Loucy (cell line): ENCODE measurements around the gene TMEM184A.

Experiments used
- H2AFZ ChIP-seq: fragments of 200-600 bp; sonication (generic); 2 replicates; pipeline ENCODE4 v1.6.0; 2016; ENCODE audit warnings: antibody characterized with exemption, mild to moderate bottlenecking, low read length, moderate library complexity
- H3F3A ChIP-seq: fragments of 200-600 bp; 2 replicates; pipeline ENCODE4 v1.6.0; 2016; ENCODE audit warnings: antibody characterized with exemption, low read depth, mild to moderate bottlenecking
- H3K27me3 ChIP-seq: fragments of 200-600 bp; sonication (generic); 2 replicates; pipeline ENCODE4 v1.6.1; 2014; ENCODE audit warnings: low read length, mild to moderate bottlenecking; ENCODE audit not compliant: insufficient read depth, poor library complexity, severe bottlenecking
- H3K36me3 ChIP-seq: fragments of 200-600 bp; sonication (generic); 2 replicates; pipeline ENCODE4 v1.6.1; 2016; ENCODE audit warnings: low read length; ENCODE audit not compliant: insufficient read depth
- H3K4me1 ChIP-seq: fragments of 200-600 bp; sonication (generic); 2 replicates; pipeline ENCODE4 v1.5.1; 2014; ENCODE audit warnings: low read length, mild to moderate bottlenecking; ENCODE audit not compliant: insufficient read depth, poor library complexity, severe bottlenecking
- H3K4me2 ChIP-seq: fragments of 200-600 bp; sonication (generic); 2 replicates; pipeline ENCODE4 v1.6.0; 2014; ENCODE audit warnings: antibody characterized with exemption, low read length, low read depth, mild to moderate bottlenecking; ENCODE audit not compliant: poor library complexity, severe bottlenecking
- H3K4me3 ChIP-seq: fragments of 200-600 bp; sonication (generic); 2 replicates; pipeline ENCODE4 v1.5.1; 2014; ENCODE audit warnings: low read length, mild to moderate bottlenecking, mixed read lengths; ENCODE audit not compliant: poor library complexity, severe bottlenecking
- H3K79me2 ChIP-seq: fragments of 200-600 bp; sonication (generic); 2 replicates; pipeline ENCODE4 v1.6.1; 2014; ENCODE audit warnings: low read length; ENCODE audit not compliant: insufficient read depth
- H3K9ac ChIP-seq: fragments of 200-600 bp; sonication (generic); 2 replicates; pipeline ENCODE4 v1.6.0; 2014; ENCODE audit warnings: mild to moderate bottlenecking, low read depth, low read length, moderate library complexity; ENCODE audit not compliant: poor library complexity, severe bottlenecking
- H3K9me2 ChIP-seq: fragments of 200-600 bp; sonication (generic); replicated peaks from 2 replicates; pipeline ENCODE4 v1.6.1; 2016; ENCODE audit warnings: low read depth, low read length, mixed read lengths
- H3K9me3 ChIP-seq: fragments of 200-600 bp; sonication (generic); 2 replicates; pipeline ENCODE4 v1.6.1; 2014; ENCODE audit warnings: mild to moderate bottlenecking, antibody characterized with exemption, low read length, low read depth; ENCODE audit not compliant: insufficient read depth
- H4K20me1 ChIP-seq: fragments of 200-600 bp; sonication (generic); 2 replicates; pipeline ENCODE4 v1.6.0; 2014; ENCODE audit warnings: antibody characterized with exemption, low read length, mild to moderate bottlenecking; ENCODE audit not compliant: insufficient read depth, poor library complexity, severe bottlenecking
- CTCF ChIP-seq: fragments of 200-600 bp; sonication (generic); conservative IDR thresholded peaks from 2 replicates; pipeline ENCODE4 v1.5.1; 2014; ENCODE audit warnings: mild to moderate bottlenecking, antibody characterized with exemption, low read length
- EZH2phosphoT487 ChIP-seq: fragments of 200-600 bp; IDR thresholded peaks from 2 replicates; pipeline ENCODE4 v1.6.1; 2018; ENCODE audit warnings: antibody characterized with exemption, mild to moderate bottlenecking, moderate library complexity, borderline replicate concordance

TMEM184A gene

DNA sequence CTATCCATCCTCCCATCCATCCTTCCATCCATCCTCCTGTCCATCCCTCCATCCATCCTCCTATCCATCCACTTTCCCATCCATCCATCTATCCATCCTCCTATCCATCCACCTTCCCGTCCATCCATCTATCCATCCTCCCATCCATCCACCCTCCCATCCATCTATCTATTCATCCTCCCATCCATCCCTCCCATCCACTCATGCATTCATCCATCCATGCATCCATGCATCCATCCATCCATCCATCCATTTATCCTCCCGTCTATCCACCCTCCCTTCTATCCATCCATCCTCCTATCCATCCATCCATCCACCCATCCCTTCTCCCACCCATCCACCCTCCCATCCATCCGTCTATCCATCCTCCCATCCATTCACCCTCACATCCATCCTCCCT, 39.0 kb upstream of the TMEM184A start:
- H3K9ac ChIP-seq = no peak overlapping the region
- no peaks in the 10 kb centered on the region for H4K20me1 ChIP-seq
- no peaks in the 10 kb centered on the region for H3K79me2 ChIP-seq
- no peak overlapping the region for H3K4me3 ChIP-seq
- TF ChIP-seq EZH2phosphoT487 (no peak), CTCF (no peak)
- no peaks in the 10 kb centered on the region for H3K27me3 ChIP-seq
- H3K4me1 ChIP-seq = no peaks in the 10 kb centered on the region
- H3K36me3 ChIP-seq = no peaks in the 10 kb centered on the region
- H3K9me3 ChIP-seq = no peaks in the 10 kb centered on the region
- H3K4me2 ChIP-seq = no peak overlapping the region
- no peak overlapping the region for H2AFZ ChIP-seq
- no peaks in the 10 kb centered on the region for H3F3A ChIP-seq
- H3K9me2 ChIP-seq = no peaks in the 10 kb centered on the region

DNA sequence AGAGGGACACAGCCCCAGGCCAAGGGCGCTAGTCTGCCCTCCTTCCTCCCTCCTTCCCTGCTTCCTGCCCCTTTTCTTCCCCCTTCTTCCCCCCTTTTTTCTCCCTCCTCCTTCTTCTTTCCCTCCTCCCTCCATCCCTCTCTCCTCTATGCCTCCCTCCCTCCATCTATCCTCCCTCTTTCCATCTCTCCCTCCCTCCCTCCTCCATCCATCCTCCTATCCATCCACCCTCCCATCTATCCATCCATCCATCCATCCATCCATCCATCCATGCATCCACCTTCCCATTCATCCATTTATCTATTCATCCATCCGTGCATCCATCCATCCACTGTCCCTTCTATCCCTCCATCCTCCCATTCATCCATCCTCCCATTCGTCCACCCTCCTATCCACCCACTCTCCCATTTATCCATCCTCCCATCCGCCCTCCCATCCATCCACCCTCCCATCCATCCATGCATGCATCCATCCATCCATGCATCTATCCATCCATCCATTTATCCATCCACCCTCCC, 38.0 kb upstream of the TMEM184A start:
- Histone ChIP-seq H3K36me3 (no peaks in the 10 kb centered on the region), H4K20me1 (no peaks in the 10 kb centered on the region), H3K9me3 (no peaks in the 10 kb centered on the region), H3K4me1 (no peaks in the 10 kb centered on the region), H3K27me3 (no peaks in the 10 kb centered on the region), H2AFZ (no peak overlapping the region), H3F3A (no peaks in the 10 kb centered on the region), H3K9me2 (no peaks in the 10 kb centered on the region), H3K4me2 (no peak overlapping the region), H3K4me3 (no peak overlapping the region), H3K9ac (no peak overlapping the region), H3K79me2 (no peaks in the 10 kb centered on the region)
- no peak for TF ChIP-seq CTCF
- TF ChIP-seq EZH2phosphoT487 = no peak

GRCh38 chr7:1593091-1593866, 37.3 kb upstream of the TMEM184A start:
- TF ChIP-seq EZH2phosphoT487 (no peak), CTCF (peak; percentile 63; the same call in 1 of the 2 replicates)
- Histone ChIP-seq H2AFZ (no peak overlapping the region), H4K20me1 (no peaks in the 10 kb centered on the region), H3K27me3 (no peaks in the 10 kb centered on the region), H3K79me2 (no peaks in the 10 kb centered on the region), H3K36me3 (no peaks in the 10 kb centered on the region), H3K4me1 (no peaks in the 10 kb centered on the region), H3K4me2 (no peak overlapping the region), H3F3A (no peaks in the 10 kb centered on the region), H3K9ac (no peak overlapping the region), H3K9me2 (no peaks in the 10 kb centered on the region), H3K4me3 (no peak overlapping the region), H3K9me3 (no peaks in the 10 kb centered on the region)
